Chondrocyte (in vitro differentiated cells): ENCODE measurements around the gene SLC25A38. TPM values are rescaled to one million over a fixed set of nuclear protein-coding genes. Genes with fewer than 3 reads are reported as not detected.
A peak's percentile ranks its signal among the peaks of the same experiment; 100 is the strongest.

Experiments used
- DNase-seq: peaks from one replicate; pipeline ENCODE4 v3.0.0; 2021; ENCODE audit warnings: mixed read lengths, low spot score
- H3K27ac Mint-ChIP-seq: one replicate; pipeline ENCODE4 v1.8.0; 2021; ENCODE audit warnings: mild to moderate bottlenecking, moderate library complexity, mixed read lengths; ENCODE audit not compliant: unreplicated experiment
- H3K27me3 Mint-ChIP-seq: 2 replicates; pipeline ENCODE4 v1.8.0; 2021; ENCODE audit warnings: low read depth, mixed read lengths
- H3K36me3 Mint-ChIP-seq: 2 replicates; pipeline ENCODE4 v1.8.0; 2021; ENCODE audit warnings: low read depth, mixed read lengths
- H3K4me1 Mint-ChIP-seq: 2 replicates; pipeline ENCODE4 v1.8.0; 2021; ENCODE audit warnings: low read depth, mild to moderate bottlenecking, mixed read lengths
- H3K4me3 Mint-ChIP-seq: one replicate; pipeline ENCODE4 v1.8.0; 2021; ENCODE audit warnings: mild to moderate bottlenecking, moderate library complexity, mixed read lengths; ENCODE audit not compliant: unreplicated experiment
- H3K9me3 Mint-ChIP-seq: 2 replicates; pipeline ENCODE4 v1.8.0; 2021; ENCODE audit warnings: low read depth, mixed read lengths
- CTCF ChIP-seq: fragments of 200-600 bp; sonication (generic); IDR thresholded peaks from 2 replicates; pipeline ENCODE4 v1.5.0; 2021; ENCODE audit warnings: antibody characterized with exemption, mild to moderate bottlenecking, moderate library complexity
- total RNA-seq: library from RNA; stranded (reverse); gene quantifications from 3 replicates; pipeline ENCODE4 v1.2.1, GENCODE V29; 2021

SLC25A38 gene
- total RNA-seq, 1 donor from 2014 or later: 26.5 TPM

GRCh38 chr3:39408493-39409372 is 25.6 kb downstream of the SLC25A38 start:
- Mint-ChIP-seq H3K4me1 (peaks cover 28% of the 10 kb centered on the region), H3K4me3 (peak overlapping the region; percentile 19), H3K27me3 (no peaks in the 10 kb centered on the region), H3K36me3 (peaks cover 46% of the 10 kb centered on the region), H3K9me3 (no peaks in the 10 kb centered on the region), H3K27ac (peak overlapping the region; percentile 61)
- DNase-seq: no peak
- no peak for TF ChIP-seq CTCF

GRCh38 chr3:39409514-39410136 is 26.5 kb downstream of the SLC25A38 start:
- no peak for DNase-seq
- Mint-ChIP-seq H3K27me3 (no peaks in the 10 kb centered on the region), H3K4me1 (peaks cover 28% of the 10 kb centered on the region), H3K9me3 (no peaks in the 10 kb centered on the region), H3K36me3 (peaks cover 46% of the 10 kb centered on the region), H3K4me3 (no peak overlapping the region), H3K27ac (no peak overlapping the region)
- no peak for TF ChIP-seq CTCF

- DNase-seq: no peak
- no peaks in the 10 kb centered on the region for H3K27me3 Mint-ChIP-seq
- peaks cover 46% of the 10 kb centered on the region for H3K36me3 Mint-ChIP-seq
- H3K4me1 Mint-ChIP-seq: peaks cover 27% of the 10 kb centered on the region
- TF ChIP-seq CTCF: no peak
- H3K27ac Mint-ChIP-seq: peak overlapping the region; percentile 32
- no peaks in the 10 kb centered on the region for H3K9me3 Mint-ChIP-seq
- no peak overlapping the region for H3K4me3 Mint-ChIP-seq
These were observed 27.7 kb downstream of the SLC25A38 start for GRCh38 chr3:39410893-39411292.

GRCh38 chr3:39412668-39413260 is 29.6 kb downstream of the SLC25A38 start:
- Mint-ChIP-seq H3K36me3 (peaks cover 45% of the 10 kb centered on the region), H3K4me1 (peaks cover 14% of the 10 kb centered on the region), H3K27ac (no peak overlapping the region), H3K4me3 (no peak overlapping the region), H3K9me3 (no peaks in the 10 kb centered on the region), H3K27me3 (no peaks in the 10 kb centered on the region)
- DNase-seq: no peak
- TF ChIP-seq CTCF: no peak

GRCh38 chr3:39413691-39414420 is 30.7 kb downstream of the SLC25A38 start:
- Mint-ChIP-seq H3K9me3 (no peaks in the 10 kb centered on the region), H3K4me3 (no peak overlapping the region), H3K27ac (peak overlapping the region; percentile 59), H3K36me3 (peaks cover 39% of the 10 kb centered on the region), H3K27me3 (no peaks in the 10 kb centered on the region), H3K4me1 (peaks cover 8% of the 10 kb centered on the region)
- TF ChIP-seq CTCF: no peak
- DNase-seq: no peak
